GM23338 (cell line): Measurements from ENCODE around the gene PTPRN2.

Experiments
- CREB1 ChIP-seq: fragments of 250-450 bp; sonication (Bioruptor Pico); IDR thresholded peaks from 2 replicates; pipeline ENCODE4 v1.5.0; 2020; ENCODE audit warnings: low read depth, mild to moderate bottlenecking, moderate library complexity
- EZH2 ChIP-seq: fragments of 200-600 bp; sonication (generic); IDR thresholded peaks from one replicate; pipeline ENCODE4 v1.8.0; 2017; ENCODE audit warnings: antibody characterized with exemption, mild to moderate bottlenecking, low read depth; ENCODE audit not compliant: unreplicated experiment
- EZH2phosphoT487 ChIP-seq: fragments of 200-600 bp; sonication (generic); IDR thresholded peaks from one replicate; pipeline ENCODE4 v1.8.1; 2018; ENCODE audit warnings: antibody characterized with exemption; ENCODE audit not compliant: unreplicated experiment
- JUNB ChIP-seq: IDR thresholded peaks from one replicate; pipeline ENCODE4 v1.6.1; 2016; ENCODE audit warnings: antibody characterized with exemption; ENCODE audit not compliant: unreplicated experiment
- POLR2AphosphoS5 ChIP-seq: IDR thresholded peaks from 2 replicates; pipeline ENCODE4 v1.6.1; 2016; ENCODE audit warnings: antibody characterized with exemption, low read depth
- REST ChIP-seq: IDR thresholded peaks from one replicate; pipeline ENCODE4 v1.6.1; 2018; ENCODE audit warnings: antibody characterized with exemption; ENCODE audit not compliant: unreplicated experiment
- ZNF331 ChIP-seq: fragments of 250-450 bp; sonication (Bioruptor Pico); IDR thresholded peaks from 2 replicates; pipeline ENCODE4 v1.5.0; 2020; ENCODE audit warnings: low read depth, mild to moderate bottlenecking, moderate library complexity
- TF ChIP-seq, protein P1 (sequence below), 2 experiments: fragments of 200-600 bp in 1 of 2; sonication (generic) in 1 of 2; conservative IDR thresholded peaks; 2 replicates each; pipeline versions ENCODE4 v1.5.1 to v1.6.1; 2016 to 2017; ENCODE audit warnings: antibody characterized with exemption in 2 of 2, low read depth in 2 of 2, mild to moderate bottlenecking in 2 of 2, moderate library complexity in 1 of 2
- TF ChIP-seq, protein P2 (sequence below): IDR thresholded peaks from 2 replicates; pipeline ENCODE4 v1.6.1; 2016; ENCODE audit warnings: antibody characterized with exemption

DNA sequence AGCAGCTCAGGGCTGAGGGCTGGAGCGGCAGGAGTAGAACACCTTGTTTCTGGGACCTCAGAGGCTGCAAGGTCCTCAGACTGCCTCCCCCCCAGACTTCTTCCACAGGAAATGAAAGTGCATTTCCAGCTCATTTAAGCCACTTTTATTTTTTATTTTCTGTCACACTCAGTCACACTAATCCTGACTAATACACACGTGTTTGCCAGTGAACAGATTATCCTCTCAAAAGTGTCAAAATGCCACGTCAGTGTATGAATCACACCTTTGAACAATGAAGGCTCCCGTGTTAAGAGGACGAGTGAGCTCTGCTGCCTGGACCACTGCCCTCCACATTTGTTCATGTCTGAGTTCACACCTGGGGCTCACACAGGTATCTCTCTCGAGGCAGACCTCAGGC lies 762.3 kb downstream of the PTPRN2 start:
- TF ChIP-seq, protein P1, sequence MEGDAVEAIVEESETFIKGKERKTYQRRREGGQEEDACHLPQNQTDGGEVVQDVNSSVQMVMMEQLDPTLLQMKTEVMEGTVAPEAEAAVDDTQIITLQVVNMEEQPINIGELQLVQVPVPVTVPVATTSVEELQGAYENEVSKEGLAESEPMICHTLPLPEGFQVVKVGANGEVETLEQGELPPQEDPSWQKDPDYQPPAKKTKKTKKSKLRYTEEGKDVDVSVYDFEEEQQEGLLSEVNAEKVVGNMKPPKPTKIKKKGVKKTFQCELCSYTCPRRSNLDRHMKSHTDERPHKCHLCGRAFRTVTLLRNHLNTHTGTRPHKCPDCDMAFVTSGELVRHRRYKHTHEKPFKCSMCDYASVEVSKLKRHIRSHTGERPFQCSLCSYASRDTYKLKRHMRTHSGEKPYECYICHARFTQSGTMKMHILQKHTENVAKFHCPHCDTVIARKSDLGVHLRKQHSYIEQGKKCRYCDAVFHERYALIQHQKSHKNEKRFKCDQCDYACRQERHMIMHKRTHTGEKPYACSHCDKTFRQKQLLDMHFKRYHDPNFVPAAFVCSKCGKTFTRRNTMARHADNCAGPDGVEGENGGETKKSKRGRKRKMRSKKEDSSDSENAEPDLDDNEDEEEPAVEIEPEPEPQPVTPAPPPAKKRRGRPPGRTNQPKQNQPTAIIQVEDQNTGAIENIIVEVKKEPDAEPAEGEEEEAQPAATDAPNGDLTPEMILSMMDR (conservative IDR thresholded peaks at IDR 0.05; ENCODE audit: low read depth in 2 of 2): no peak
- TF ChIP-seq EZH2 (no peak), POLR2AphosphoS5 (no peak), EZH2phosphoT487 (no peak), REST (no peak), JUNB (no peak), CREB1 (no peak), ZNF331 (CRISPR knock-in tag) (no peak)
- TF ChIP-seq, protein P2, sequence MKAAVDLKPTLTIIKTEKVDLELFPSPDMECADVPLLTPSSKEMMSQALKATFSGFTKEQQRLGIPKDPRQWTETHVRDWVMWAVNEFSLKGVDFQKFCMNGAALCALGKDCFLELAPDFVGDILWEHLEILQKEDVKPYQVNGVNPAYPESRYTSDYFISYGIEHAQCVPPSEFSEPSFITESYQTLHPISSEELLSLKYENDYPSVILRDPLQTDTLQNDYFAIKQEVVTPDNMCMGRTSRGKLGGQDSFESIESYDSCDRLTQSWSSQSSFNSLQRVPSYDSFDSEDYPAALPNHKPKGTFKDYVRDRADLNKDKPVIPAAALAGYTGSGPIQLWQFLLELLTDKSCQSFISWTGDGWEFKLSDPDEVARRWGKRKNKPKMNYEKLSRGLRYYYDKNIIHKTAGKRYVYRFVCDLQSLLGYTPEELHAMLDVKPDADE: no peak
